Measurements from ENCODE around the gene USP20. TPM values are rescaled to one million over a fixed set of nuclear protein-coding genes. Genes with fewer than 3 reads are reported as not detected.

The USP20 gene
- total and polyA plus RNA-seq, 4 donors: 15.9 to 108 (median 45.3) TPM

DNA sequence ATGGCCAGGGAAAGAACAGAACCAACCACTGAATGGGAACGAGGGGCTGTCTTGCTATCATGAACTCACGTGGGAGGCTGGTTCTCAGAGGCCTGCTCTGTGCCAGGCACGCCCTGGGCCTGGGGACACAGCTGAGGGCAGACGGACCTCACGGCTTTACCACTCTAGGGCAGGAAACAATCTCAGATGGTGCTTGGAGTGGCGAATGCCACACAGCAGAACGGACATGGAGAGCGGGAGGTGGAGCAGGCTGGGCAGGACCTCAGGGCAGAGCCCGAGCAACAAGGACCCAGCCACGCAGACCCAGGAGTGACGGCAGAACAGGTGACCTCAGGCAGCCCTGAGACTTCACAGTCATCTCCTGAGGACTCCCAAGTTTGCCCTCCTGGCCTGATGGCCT is 20.0 kb upstream of the USP20 start:
- Histone ChIP-seq H3K27me3 (ENCODE audit: control insufficient read depth in 1 of 2, insufficient read depth in 2 of 2, low read length in 1 of 2) (no peaks in the 10 kb centered on the region), H3K9me3 (ENCODE audit: control insufficient read depth, low read length) (no peaks in the 10 kb centered on the region), H3K4me1 (ENCODE audit: control insufficient read depth in 1 of 2, insufficient read depth in 2 of 2, low read length in 2 of 2) (no peaks in the 10 kb centered on the region), H3K27ac (ENCODE audit: low read depth in 1 of 2, low read length in 2 of 2) (no peak overlapping the region), H3K4me3 (ENCODE audit: low read length in 2 of 2) (no peak overlapping the region), H3K36me3 (ENCODE audit: control insufficient read depth in 1 of 2, insufficient read depth in 2 of 2, low read length in 1 of 2) (peaks cover 0 to 2% of the 10 kb centered on the region in 2 donors)
- ATAC-seq (ENCODE audit: low FRiP score) (no peak), DNase-seq (no peak)
- intact Hi-C loops (cut with DNase I): no loop called here
- WGBS, 2 donors: 82 to 84% methylated on average over 9 to 11 of the region's 11 CpGs

DNA sequence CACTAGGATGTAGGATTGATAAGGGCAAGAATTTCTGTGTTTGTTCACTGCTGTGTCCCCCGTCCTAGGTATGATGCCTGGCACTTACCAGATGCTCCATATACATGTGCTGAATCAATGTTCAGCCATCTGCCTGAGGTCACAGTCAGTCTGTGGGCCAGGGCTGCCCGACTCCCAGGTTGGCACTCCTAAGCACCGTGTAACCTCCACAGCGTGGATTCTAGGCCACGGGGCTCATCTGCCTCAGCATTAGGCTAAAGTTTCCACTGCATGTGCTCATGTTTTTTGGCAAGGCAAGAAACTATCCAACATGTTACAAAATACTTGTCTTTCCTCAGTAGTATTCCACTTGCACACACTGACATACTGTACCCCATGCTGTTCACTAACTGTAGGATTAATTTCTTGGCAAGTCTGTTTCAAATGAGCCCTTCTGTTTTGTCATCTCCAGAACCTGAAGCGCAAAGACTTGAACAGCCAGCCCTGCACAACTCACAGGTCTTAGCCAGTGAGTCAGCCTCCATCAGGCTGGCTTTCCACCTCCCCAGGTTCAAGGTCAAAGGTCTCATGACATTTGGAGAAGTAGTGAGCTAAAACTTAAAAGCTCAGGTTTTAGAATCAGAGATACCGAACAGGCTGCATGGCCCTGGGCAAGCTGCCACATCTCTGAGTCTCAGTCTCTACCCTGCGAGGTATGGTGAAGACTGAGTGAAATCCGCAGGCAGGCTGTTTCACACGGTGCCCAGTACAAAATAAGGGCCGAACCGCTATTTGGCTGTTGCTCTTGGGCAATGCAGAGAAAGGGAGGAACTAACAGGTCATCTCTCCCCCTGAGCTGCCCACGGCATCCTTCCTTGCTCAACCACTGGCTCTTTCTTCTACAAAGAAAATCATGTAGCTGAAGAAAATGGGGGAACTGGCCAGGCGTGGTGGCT is 18.5 kb upstream of the USP20 start:
- Histone ChIP-seq H3K36me3 (ENCODE audit: control insufficient read depth in 1 of 2, insufficient read depth in 2 of 2, low read length in 1 of 2) (peaks cover 0 to 2% of the 10 kb centered on the region in 2 donors), H3K9me3 (ENCODE audit: control insufficient read depth, low read length) (no peaks in the 10 kb centered on the region)
- no peak for ATAC-seq (ENCODE audit: low FRiP score)

DNA sequence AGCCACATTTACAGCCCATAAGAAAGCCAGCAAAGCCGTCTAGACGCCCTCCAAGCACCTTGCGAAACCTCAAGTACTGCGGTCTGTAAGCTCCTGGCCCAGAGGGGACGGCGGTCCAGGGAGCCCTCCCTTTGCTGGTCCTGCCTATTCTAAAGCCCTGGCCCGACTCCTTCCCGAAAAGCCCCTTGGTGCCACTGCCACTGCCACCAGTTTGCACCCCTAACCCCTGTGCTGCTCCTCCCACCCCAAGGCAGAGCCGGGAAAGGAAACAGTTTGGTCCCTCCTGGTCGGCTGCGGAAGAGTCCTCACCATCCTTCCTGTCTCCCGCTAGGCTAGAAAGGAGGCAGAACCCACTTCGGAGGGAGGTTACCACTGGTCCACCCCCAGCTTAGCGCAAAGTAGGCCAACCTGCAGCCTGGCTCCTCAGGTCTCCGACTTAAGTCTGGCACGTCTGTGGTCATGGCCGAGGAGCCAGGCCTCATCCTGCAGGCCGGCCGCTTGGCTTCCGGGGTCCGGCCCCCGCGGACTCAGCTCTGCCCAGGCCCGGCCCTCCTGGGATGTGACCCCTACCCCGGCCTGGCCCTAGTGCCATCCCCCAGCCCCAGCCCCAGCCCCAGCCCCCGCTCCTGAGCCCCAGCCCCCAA is 12.2 kb upstream of the USP20 start:
- WGBS, 2 donors: 18% methylated on average over 25 to 26 of the region's 26 CpGs
- intact Hi-C loops (cut with DNase I): no loop called here
- H3K36me3 ChIP-seq (ENCODE audit: control insufficient read depth in 1 of 2, insufficient read depth in 2 of 2, low read length in 1 of 2): peaks cover 0 to 2% of the 10 kb centered on the region in 2 donors
- H3K27me3 ChIP-seq (ENCODE audit: control insufficient read depth in 1 of 2, insufficient read depth in 2 of 2, low read length in 1 of 2): no peaks in the 10 kb centered on the region
- H3K27ac ChIP-seq (ENCODE audit: low read depth in 1 of 2, low read length in 2 of 2): no peak overlapping the region
- H3K4me1 ChIP-seq (ENCODE audit: control insufficient read depth in 1 of 2, insufficient read depth in 2 of 2, low read length in 2 of 2): no peaks in the 10 kb centered on the region
- no peaks in the 10 kb centered on the region for H3K9me3 ChIP-seq (ENCODE audit: control insufficient read depth, low read length)
- H3K4me3 ChIP-seq (ENCODE audit: low read length in 2 of 2): peak overlapping the region; percentile 69 to 78
- ATAC-seq (ENCODE audit: low FRiP score) (peak; percentile 28), DNase-seq (no peak)

More for the DNA sequence above, 18.5 kb upstream of the USP20 start:
- Histone ChIP-seq H3K4me3 (ENCODE audit: low read length in 2 of 2) (no peak overlapping the region), H3K27me3 (ENCODE audit: control insufficient read depth in 1 of 2, insufficient read depth in 2 of 2, low read length in 1 of 2) (no peaks in the 10 kb centered on the region), H3K27ac (ENCODE audit: low read depth in 1 of 2, low read length in 2 of 2) (no peak overlapping the region), H3K4me1 (ENCODE audit: control insufficient read depth in 1 of 2, insufficient read depth in 2 of 2, low read length in 2 of 2) (no peaks in the 10 kb centered on the region)
- DNase-seq: no peak
- whole genome bisulfite sequencing, 2 donors: 85 to 89% methylated on average over 14 of the region's 14 CpGs
- intact Hi-C loops (cut with DNase I): no loop called here

DNA sequence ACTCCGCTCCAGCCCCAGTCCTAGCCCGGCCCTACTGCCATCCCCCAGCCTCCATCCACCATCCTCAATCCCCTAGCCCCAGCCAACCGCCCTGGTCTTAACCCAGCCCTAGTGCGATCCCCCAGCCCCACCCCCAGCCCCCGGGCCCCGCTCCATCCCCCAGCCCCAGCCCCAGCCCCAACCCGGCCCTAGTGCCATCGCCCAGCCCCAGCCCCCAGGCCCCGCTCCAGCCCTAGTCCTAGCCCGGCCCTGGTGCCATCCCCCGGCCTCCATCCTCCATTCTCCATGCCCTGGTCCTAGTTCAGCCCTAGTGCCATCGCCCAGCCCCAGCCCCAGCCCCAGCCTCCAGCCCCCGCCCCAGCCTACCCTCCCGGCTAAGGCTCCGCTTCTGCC is 11.7 kb upstream of the USP20 start:
- intact Hi-C loops (cut with DNase I): no loop called here
- no peak for DNase-seq
- peak; percentile 73 for ATAC-seq (ENCODE audit: low FRiP score)
- Histone ChIP-seq H3K27me3 (ENCODE audit: control insufficient read depth in 1 of 2, insufficient read depth in 2 of 2, low read length in 1 of 2) (no peaks in the 10 kb centered on the region), H3K27ac (ENCODE audit: low read depth in 1 of 2, low read length in 2 of 2) (no peak overlapping the region), H3K4me3 (ENCODE audit: low read length in 2 of 2) (peak overlapping the region; percentile 69 to 78), H3K4me1 (ENCODE audit: control insufficient read depth in 1 of 2, insufficient read depth in 2 of 2, low read length in 2 of 2) (no peaks in the 10 kb centered on the region), H3K9me3 (ENCODE audit: control insufficient read depth, low read length) (no peaks in the 10 kb centered on the region), H3K36me3 (ENCODE audit: control insufficient read depth in 1 of 2, insufficient read depth in 2 of 2, low read length in 1 of 2) (peaks cover 0 to 4% of the 10 kb centered on the region in 2 donors)
- WGBS, 2 donors: 1 to 3% methylated on average over 10 to 15 of the region's 15 CpGs

DNA sequence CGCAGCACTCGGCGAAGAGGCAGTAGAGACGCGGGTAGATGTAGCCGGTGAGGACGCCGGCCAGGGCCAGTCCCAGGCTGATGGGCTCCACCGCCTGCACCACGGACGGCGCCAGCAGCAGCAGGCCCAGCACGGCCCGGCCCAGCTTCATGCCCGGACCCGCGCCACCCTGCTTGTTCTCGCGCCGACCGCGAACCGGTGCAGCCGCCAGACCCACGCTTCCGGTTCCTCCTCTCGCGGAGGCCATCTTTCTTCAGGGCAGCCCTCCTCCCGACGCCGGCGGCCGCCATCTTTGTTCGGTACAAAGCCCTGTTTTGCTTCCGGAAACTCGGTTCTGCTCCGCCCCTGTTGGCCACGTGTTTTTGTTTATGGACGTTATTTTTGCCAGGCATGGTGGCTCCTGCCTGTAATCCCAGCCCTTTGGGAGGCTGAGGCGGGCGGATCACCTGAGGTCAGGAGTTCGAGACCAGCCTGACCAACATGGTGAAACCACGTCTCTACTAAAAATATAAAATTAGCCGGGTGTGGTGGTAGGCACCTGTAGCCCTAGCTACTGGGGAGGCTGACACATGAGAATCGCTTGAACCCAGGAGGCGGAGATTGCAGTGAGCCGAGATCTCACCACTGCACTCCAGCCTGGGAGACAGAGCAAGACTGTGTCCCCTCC is 11.2 kb upstream of the USP20 start, which contains the start of gene TOR1A:
TOR1A (minus strand) TSS at position 202 of the 667 bp plus-strand sequence; CDS start at position 151, 51 bp downstream.
- Histone ChIP-seq H3K4me1 (ENCODE audit: control insufficient read depth in 1 of 2, insufficient read depth in 2 of 2, low read length in 2 of 2) (no peaks in the 10 kb centered on the region), H3K27ac (ENCODE audit: low read depth in 1 of 2, low read length in 2 of 2) (no peak within 1 kb of the TSS), H3K9me3 (ENCODE audit: control insufficient read depth, low read length) (no peaks in the 10 kb centered on the region), H3K27me3 (ENCODE audit: control insufficient read depth in 1 of 2, insufficient read depth in 2 of 2, low read length in 1 of 2) (no peaks in the 10 kb centered on the region), H3K36me3 (ENCODE audit: control insufficient read depth in 1 of 2, insufficient read depth in 2 of 2, low read length in 1 of 2) (peaks cover 0 to 6% of the 10 kb centered on the region in 2 donors), H3K4me3 (ENCODE audit: low read length in 2 of 2) (peak within 1 kb of the TSS; percentile 69 to 78)
- WGBS, 2 donors: 4 to 5% methylated on average over 45 to 47 of the region's 47 CpGs
- ATAC-seq (ENCODE audit: low FRiP score): peak; percentile 97
- DNase-seq: peak; percentile 97 to 98
- intact Hi-C loops (cut with DNase I): no loop called here

DNA sequence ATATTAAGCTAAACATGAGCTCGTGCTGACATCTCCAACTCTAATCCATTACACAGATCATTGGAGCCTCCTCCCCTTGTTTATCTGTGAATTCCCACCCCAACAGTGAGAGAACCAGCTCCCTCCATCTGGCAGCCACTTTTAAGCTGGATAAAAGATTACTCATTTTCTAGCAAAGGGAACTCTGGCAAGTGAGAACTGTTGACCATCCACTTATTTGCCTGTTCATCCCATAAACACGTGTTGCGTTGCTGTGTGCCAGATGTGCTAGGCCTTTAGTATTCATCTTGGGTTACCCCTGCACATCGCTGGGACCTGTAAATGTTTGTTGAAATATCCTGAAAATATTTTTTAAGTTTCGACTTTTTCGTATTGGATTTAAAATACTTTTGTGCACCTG is 8.9 kb upstream of the USP20 start:
- H3K27me3 ChIP-seq (ENCODE audit: control insufficient read depth in 1 of 2, insufficient read depth in 2 of 2, low read length in 1 of 2): no peaks in the 10 kb centered on the region
- H3K4me1 ChIP-seq (ENCODE audit: control insufficient read depth in 1 of 2, insufficient read depth in 2 of 2, low read length in 2 of 2): no peaks in the 10 kb centered on the region
- H3K4me3 ChIP-seq (ENCODE audit: low read length in 2 of 2): no peak overlapping the region
- 79 to 80% methylated on average over 6 of the region's 6 CpGs for WGBS, 2 donors
- intact Hi-C loops (cut with DNase I): no loop called here
- DNase-seq (no peak), ATAC-seq (ENCODE audit: low FRiP score) (no peak)
- H3K36me3 ChIP-seq (ENCODE audit: control insufficient read depth in 1 of 2, insufficient read depth in 2 of 2, low read length in 1 of 2): peaks cover 2 to 13% of the 10 kb centered on the region in 2 donors
- no peak overlapping the region for H3K27ac ChIP-seq (ENCODE audit: low read depth in 1 of 2, low read length in 2 of 2)
- no peaks in the 10 kb centered on the region for H3K9me3 ChIP-seq (ENCODE audit: control insufficient read depth, low read length)

DNA sequence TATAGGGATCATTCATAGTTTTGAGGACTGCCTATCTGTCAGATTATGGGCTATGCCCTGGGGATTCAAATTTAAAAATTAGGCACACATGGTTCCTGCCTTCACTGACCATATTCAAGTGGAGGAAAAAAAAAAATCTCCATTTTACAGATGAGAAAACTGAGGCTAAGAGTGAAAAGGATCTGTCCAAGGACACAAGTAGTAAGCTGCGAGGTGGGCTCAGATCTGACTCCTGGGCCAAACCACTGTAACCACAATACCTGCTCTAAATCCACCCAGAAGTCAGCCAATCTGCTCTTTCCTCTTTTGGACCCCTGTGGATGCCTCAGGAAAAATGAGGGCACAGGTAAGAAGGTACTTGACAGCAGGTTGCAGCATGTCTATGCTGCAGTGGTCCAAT is 8.5 kb upstream of the USP20 start:
- no peak for DNase-seq
- WGBS, 2 donors: 91 to 100% methylated on average over 1 of the region's 1 CpG
- peaks cover 5 to 13% of the 10 kb centered on the region in 2 donors for H3K36me3 ChIP-seq (ENCODE audit: control insufficient read depth in 1 of 2, insufficient read depth in 2 of 2, low read length in 1 of 2)

DNA sequence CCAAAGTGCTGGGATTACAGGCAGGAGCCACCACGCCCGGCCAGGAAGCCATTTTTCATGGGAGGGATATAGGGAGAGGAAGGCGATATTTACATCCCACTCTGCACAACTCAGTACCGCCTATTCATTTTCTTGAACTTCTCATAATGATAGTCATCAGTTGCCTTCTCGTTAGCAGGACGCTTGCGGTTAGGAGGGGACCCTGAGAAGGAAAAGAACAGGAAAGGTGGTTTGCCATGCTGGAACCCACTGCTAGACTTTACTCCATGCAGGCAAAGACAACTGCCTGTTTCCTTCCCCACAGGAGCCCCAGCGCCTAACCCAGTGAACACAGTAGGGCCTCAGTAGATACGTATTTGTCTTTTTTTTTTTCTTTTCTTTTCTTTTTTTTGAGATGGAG is 7.2 kb upstream of the USP20 start:
- Histone ChIP-seq H3K27me3 (ENCODE audit: control insufficient read depth in 1 of 2, insufficient read depth in 2 of 2, low read length in 1 of 2) (no peaks in the 10 kb centered on the region), H3K4me3 (ENCODE audit: low read length in 2 of 2) (no peak overlapping the region), H3K9me3 (ENCODE audit: control insufficient read depth, low read length) (no peaks in the 10 kb centered on the region), H3K36me3 (ENCODE audit: control insufficient read depth in 1 of 2, insufficient read depth in 2 of 2, low read length in 1 of 2) (peaks cover 8 to 13% of the 10 kb centered on the region in 2 donors), H3K4me1 (ENCODE audit: control insufficient read depth in 1 of 2, insufficient read depth in 2 of 2, low read length in 2 of 2) (no peaks in the 10 kb centered on the region), H3K27ac (ENCODE audit: low read depth in 1 of 2, low read length in 2 of 2) (no peak overlapping the region)
- ATAC-seq (ENCODE audit: low FRiP score) (no peak), DNase-seq (no peak)
- WGBS, 2 donors: 93% methylated on average over 9 of the region's 9 CpGs
- intact Hi-C loops (cut with DNase I): no loop called here

More for the DNA sequence above, 8.5 kb upstream of the USP20 start:
- H3K9me3 ChIP-seq (ENCODE audit: control insufficient read depth, low read length): no peaks in the 10 kb centered on the region
- H3K4me1 ChIP-seq (ENCODE audit: control insufficient read depth in 1 of 2, insufficient read depth in 2 of 2, low read length in 2 of 2): no peaks in the 10 kb centered on the region
- no peak overlapping the region for H3K27ac ChIP-seq (ENCODE audit: low read depth in 1 of 2, low read length in 2 of 2)
- ATAC-seq (ENCODE audit: low FRiP score): no peak
- no peak overlapping the region for H3K4me3 ChIP-seq (ENCODE audit: low read length in 2 of 2)
- intact Hi-C loops (cut with DNase I): no loop called here
- H3K27me3 ChIP-seq (ENCODE audit: control insufficient read depth in 1 of 2, insufficient read depth in 2 of 2, low read length in 1 of 2): no peaks in the 10 kb centered on the region

Data from aorta (tissue), 5 donors.